NCI-H82 treated with DMSO at 0.1 percent for 48 hours (cell line): ENCODE measurements around the gene A2M.
"Not testable (repeated sequence)": the region's sequence is repeated elsewhere in the genome, so short reads cannot be mapped to it uniquely, and the experiment has no call there.

Experiments used
- DNase-seq: peaks from one replicate; lab custom pipeline; 2025; ENCODE audit not compliant: unreplicated experiment; lab: John Stamatoyannopoulos, UW

A2M gene

DNA sequence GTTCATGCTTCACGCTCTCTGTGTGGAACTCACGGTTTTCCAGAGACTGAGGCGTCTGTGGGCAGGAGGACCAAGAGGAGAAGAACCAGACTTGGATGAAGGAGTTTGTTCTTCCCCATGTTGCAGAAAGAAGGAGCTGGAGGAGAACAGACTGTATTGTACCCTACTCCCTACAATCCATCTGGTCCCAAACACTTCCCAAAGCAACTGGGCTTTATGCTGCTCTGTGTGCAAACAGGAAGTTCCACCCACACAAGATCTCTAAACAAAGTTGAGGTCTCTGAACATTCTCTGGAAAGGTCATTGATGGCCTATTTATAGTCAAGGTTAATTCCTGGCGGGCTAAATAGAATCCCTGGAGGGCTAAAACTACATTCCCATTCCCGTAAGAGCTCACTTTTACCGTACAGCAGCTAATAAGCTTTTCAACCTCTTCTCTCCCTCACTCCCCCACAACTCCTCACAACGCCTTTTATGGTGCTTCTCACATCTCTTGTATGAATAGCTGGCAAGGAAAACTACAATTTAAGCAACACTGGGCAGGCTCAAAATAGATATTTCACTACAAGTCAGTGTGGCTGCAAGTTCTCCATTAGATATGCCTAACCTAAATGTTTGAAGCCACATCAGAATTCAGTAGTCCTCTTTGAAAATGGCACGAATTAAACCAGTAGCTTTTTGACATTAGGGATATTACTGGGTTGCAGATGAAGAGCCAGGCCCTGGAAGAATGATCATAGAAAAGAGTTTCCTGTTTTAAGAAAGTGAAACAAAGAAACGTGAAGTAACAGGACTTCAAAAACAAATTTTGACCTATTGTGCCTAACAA lies at the start of gene A2M:
Gene A2M, minus strand, starts transcription at position 189 of the 829 bp plus-strand sequence. Its CDS starts 70 bp downstream, at position 119.
- DNase-seq = no peak

DNA sequence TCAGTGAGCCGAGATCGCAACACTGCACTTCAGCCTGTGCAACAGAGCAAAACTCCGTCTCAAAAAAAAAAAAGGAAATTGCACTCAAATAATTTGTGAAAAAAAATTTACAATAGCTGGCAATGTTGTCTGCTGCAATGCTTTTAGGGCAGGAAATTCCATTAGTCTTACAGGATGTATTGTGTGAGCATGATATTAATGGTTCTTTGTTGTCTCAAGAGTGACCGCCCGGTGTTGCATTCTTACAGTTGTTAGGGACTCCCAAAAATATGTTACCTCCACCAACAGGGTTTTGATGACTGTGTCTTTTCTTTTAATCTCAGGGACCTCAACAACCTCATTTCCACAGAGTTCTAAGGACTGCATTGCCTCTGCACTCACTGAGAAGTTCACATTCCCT lies 47.7 kb upstream of the A2M start:
- no peak for DNase-seq

DNA sequence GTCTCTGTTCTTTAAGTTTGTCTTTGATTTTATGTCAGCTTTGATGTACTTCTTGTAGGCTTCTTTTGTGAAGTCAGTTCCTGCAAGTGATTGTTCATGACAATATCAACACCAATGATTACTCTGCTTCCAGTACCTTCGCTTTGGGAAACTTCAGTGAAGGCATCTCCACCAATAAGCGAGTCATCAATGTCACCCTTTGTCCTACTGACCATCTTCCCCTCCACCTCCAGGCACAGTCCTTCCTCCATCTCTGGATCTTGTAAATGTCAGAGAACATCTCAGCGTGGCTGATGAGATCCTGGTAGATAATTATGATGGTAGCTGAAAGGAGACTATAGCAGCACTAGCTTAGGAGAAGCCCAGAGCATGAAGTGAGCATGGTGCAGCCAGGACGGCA lies 40.4 kb upstream of the A2M start:
- DNase-seq = no peak

GRCh38 chr12:9149372-9149771 lies 33.7 kb upstream of the A2M start:
- no peak for DNase-seq

DNA sequence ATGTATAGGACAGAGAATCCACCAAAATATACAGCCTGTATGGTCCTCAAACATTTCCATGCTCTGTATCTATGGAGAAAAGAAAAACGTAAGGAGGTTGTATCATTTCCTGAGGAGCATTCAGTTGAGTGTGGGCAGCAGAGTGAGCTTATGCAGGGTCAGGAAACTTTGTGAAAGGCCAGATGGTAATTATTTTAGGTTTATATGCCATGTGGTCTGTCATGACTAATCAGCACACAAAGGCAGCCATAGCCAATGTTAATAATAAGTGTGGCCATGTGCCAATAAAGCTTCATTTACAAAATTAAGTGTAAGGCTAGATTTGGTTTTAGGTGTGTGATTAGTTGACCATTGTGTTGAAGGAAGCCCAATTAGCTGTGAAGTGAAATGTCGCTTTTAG lies 33.2 kb upstream of the A2M start:
- DNase-seq = no peak

- DNase-seq = no peak
These were observed 31.7 kb upstream of the A2M start for GRCh38 chr12:9147461-9147860.

GRCh38 chr12:9144730-9145106 lies 29.0 kb upstream of the A2M start:
- no peak for DNase-seq

DNA sequence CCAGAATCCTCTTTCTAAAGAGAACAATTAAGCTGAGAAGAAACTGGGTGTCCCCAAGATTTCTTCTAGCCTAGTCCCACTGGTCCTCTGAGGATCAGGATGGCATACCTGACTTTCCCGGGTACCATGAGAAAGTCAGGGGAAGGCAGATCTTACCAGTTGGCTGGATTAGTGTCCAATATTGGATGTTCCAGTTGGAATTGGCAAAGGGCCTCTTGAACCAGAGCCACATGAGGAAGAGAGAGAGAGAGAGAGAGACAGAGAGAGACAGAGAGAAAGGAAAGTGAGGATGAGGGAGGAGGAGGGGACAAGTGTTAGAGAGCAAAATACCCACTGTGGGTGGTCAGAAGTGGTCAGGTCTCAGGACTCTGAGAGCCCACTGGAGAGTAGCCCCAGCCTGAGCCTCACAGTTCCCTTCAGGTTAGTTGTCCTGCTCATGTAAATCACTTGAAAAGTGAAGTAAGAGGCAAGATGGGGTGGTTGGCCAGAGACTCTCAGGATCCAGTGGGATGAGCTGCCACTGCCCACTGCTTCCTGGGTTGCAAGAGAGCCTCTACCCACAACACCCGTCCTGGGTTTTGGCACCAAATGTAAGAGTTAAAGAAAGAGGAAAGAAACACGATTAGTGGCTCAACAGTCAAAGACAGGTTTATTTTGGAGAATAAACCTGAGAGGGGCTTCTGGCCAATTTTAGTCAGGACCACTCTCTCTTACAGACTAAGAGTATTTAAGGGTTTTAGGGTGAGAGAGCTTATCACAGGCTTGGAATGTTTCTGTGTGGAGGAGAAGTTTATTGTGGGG lies 28.4 kb upstream of the A2M start:
- no peak for DNase-seq

GRCh38 chr12:9143137-9143536 lies 27.4 kb upstream of the A2M start:
- DNase-seq = no peak

DNA sequence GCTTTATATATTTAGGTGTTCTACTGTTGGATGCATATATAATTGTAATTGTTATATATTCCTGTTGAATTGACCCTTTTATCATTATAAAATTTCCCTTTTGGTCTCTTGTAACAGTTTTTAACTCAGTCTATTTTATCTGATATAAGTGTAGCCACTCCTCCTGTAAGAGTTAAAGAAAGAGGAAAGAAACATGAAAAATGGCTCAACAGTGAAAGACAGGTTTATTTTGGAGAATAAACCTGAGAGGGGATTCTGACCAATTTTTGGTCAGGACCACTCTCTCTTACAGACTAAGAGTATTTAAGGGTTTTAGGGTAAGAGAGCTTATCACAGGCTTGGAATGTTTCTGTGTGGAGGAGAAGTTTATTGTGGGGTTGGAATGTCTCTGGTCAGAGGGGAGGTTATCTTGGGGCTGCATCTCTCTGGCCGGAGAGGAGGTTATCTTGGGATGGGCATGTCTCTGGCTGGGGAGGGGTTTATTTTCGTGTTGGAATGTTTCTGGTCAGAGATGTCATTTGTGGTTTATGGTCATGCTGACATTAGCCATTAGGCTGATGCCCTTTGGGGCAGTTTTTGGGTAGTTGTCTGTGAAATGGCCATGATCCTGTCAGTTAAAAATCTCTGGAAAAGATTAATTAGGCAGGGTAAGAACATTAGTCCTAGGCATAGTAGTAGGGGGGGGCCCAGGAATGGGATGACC lies 24.0 kb upstream of the A2M start:
- DNase-seq = not testable (repeated sequence)

DNA sequence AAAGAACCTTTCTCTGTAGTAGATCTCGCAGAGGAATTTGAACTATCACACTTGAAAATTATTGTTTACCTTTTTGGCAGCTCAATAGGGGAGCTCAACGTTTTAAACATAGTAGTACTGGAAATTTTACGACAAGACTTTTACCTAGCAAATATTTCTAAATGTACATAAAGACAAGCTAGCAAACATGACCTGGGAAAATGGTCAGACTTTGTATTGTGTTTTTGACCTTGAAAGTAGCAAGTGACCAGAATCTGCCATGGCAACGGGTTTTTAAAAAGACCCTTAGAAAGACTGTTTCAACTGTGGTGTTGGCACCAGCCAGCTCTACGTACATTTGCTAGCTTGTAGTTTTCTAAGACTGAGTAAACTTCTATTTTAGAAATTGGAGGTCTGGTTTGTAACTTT lies 20.2 kb upstream of the A2M start:
- no peak for DNase-seq

DNA sequence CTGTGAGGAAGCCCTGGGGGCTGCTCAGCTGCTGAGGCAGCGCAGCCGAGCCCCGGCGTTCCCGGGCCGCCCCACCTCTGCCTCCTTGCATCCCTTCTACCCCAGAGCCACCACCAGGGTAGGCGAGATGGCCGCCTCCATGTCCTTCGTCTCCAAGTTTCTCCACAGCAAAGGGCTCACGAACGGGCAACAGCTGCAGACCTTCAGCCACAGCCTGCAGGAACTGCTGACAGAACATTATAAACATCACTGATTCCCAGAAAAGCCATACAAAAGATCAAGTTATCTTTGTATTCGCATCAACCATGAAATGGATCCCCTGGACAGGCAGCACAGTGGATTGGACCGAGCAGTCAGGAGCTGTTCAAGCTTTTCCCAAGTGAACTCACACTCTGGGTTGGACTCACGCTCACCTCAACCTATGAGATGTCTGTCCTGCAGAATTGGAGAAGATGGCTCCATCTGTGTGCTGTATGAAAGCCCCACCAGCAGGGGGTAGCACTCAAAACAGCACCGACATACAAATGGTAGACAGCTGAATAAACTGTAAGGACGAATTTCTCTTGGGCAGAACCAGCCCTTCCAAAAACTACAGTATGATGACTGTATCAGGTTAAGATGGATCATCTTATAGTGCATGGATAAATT lies 19.4 kb upstream of the A2M start:
- no peak for DNase-seq

DNA sequence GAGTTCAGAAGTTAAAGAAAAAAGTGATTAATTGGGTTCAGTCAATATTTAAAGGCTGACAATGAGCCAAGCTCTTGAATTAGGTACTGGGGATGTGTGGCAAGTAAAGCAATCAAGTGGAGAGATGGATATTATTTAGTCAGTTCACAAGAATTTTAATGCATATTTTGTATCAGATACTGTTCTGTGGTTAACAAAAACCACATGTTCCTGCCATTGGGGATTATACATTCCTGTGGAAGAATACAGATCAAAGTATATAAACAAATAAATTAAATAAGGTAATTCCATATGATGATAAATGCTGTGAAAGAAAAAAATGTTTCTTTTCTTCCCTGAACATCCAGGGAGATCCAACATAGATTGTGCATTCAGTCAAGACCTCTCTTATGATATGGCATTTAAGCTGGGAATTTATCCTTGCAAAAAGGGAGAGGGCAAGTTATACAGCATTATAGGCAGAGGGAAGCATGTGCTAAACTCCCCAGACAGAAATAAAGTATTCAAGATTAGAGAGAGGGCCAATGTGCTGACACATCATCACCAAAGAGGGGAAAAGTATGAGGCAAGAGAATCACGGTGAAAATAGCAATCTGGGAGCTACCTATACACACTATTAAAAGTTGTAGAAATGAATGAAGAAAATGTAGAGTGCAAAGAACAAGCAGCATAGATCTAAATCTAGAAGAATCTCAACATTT lies 17.6 kb upstream of the A2M start:
- no peak for DNase-seq

GRCh38 chr12:9132008-9132535 lies 16.4 kb upstream of the A2M start:
- DNase-seq = no peak

DNA sequence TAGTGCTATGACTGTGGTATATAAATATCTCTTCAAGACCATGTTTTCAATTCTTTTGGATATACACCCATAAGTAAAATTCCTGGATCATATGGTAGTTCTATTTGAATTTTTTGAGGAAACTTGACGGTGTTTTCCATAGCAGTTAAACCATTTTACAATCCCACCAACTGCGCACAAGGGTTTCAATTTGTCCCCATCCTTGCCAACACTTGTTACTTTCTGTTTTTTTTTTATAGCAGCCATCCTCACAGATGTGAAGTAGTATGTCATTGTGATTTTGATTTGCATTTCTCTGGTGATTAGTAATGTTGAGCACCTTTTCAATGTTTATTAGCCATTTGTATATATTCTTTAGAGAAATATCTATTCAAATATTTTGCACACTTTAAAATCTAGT lies 14.5 kb upstream of the A2M start:
- DNase-seq = no peak

DNA sequence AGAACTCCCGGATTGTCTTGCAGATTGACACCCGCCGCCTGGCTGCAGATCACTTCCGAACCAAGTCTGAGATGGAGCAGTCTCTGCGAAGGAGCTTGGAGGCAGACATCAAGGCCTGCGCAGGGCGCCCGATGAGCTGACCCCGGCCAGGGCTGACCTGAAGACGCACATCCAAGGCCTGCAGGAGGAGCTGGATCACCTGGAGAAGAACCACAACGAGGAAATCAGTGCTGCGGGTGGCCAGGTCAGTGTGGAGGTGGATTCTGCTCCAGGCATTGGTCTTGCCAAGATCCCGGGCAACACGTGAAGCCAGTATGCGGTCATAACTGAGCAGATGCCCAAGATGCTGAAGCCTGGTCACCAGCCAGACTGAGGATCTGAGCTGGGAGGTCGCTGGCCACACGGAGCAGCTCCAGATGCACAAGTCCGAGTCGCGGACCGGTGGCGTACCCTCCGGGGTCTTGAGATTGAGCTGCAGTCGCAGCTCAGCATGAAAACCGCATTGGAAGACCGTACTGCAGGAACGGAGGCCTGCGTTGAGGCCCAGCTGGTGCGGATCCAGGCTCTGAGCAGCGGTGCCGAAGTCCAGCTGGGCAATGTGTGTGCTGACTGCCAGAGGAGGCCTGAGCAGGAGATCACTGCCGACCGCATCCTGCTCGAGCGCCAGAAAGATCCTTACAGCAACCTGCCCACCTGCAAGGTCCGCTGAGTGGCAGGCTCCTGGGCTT lies 12.4 kb upstream of the A2M start:
- no peak for DNase-seq

GRCh38 chr12:9127484-9127883 lies 11.8 kb upstream of the A2M start:
- no peak for DNase-seq

DNA sequence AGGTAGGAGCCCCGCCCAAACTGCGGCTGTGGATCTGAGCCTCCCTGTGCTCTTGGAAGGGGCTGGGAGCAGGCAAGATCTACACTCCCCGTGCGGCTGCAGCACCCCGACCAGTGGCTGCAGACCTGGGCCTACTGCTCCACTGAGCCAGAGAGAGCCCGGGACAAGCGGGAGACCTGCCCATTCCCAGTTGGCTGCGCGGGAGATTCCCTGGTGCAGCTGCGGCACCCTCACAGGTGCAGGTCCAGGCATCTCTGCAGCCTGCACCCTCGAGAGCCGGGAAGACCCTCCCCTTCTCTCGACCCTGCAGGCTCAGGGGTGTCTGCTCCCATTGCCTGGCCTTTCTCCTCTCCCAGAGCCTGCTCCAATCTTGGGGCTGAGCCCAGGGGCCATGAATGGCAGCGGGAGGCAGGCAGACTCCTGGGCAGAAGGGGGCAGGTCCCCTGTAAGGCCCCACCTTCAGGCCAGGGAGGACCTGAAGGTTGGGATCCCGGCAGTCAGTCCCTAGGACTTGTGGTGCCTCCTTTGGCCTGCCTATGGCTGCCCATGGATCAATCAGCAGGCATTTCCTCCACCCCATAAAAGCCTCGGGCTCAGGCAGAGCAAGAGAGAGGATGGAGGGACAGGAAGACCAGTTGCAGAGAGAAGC lies 8.8 kb upstream of the A2M start:
- DNase-seq = no peak

DNA sequence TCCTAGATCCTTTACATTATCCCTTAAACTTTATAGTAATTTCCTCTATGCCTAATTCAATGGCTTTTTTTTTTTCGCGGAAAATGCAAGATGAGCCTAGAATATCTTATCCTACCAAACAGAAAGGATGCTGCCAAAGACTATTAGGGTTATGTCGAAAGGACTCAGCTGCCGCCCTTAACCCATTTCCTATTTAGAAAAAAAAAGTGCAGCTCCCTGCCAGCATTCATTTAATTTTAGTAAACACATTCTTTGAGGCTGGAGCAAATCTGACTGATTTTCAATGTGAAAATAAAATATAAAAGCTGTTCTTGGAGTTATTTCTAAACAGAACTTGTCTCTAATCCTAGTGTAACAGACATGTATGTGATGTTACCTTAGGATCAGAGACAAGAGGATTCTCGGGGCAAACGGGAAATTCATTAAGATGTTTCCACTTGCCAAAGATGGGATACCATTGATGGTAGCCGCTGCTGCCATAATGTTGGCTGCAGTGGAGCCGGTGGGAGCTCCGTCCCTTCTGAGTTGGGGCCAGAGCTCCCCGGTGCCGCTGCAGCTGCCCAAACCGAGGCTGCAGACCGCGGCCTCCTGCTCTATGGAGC lies 8.2 kb upstream of the A2M start:
- no peak for DNase-seq
